Left renal pelvis (tissue), 4 donors: ENCODE results near the gene EFNA2. TPM values are rescaled to one million over a fixed set of nuclear protein-coding genes. Genes with fewer than 3 reads are reported as not detected.

Source experiments
- DNase-seq, 4 donors: peaks; one replicate each; pipeline ENCODE4 v3.0.0-alpha.2; 2013; ENCODE audit warnings: low read depth in 4 of 4, low spot score in 3 of 4
- polyA plus RNA-seq, 4 donors: library from polyadenylated mRNA; unstranded; fragments of 120-200 nt; gene quantifications; one replicate each; pipeline ENCODE4 v1.2.1, GENCODE V29; 2013; ENCODE audit not compliant: insufficient read length in 4 of 4

The EFNA2 gene
- polyA plus RNA-seq, 4 donors = 1.8 to 4.6 (median 3.1) TPM

- DNase-seq = no peak
These were observed 36.8 kb upstream of the EFNA2 start for GRCh38 chr19:1248786-1249297.

GRCh38 chr19:1249298-1249989 lies 36.2 kb upstream of the EFNA2 start:
- DNase-seq = peak; percentile 92 to 94 (median 93)

GRCh38 chr19:1249990-1250436 lies 35.7 kb upstream of the EFNA2 start:
- no peak for DNase-seq

- DNase-seq = no peak
These were observed 35.0 kb upstream of the EFNA2 start for GRCh38 chr19:1250437-1251260.

GRCh38 chr19:1251330-1252220 lies 34.1 kb upstream of the EFNA2 start:
- DNase-seq = no peak

- DNase-seq = no peak
These were observed 33.4 kb upstream of the EFNA2 start for GRCh38 chr19:1252221-1252820.

GRCh38 chr19:1252821-1253513 lies 32.7 kb upstream of the EFNA2 start:
- no peak for DNase-seq

GRCh38 chr19:1253514-1254080 lies 32.1 kb upstream of the EFNA2 start:
- DNase-seq = no peak

- no peak for DNase-seq
These were observed 31.6 kb upstream of the EFNA2 start for GRCh38 chr19:1254081-1254527.

- no peak for DNase-seq
These were observed 31.0 kb upstream of the EFNA2 start for GRCh38 chr19:1254530-1255185.

GRCh38 chr19:1255186-1256161 lies 30.2 kb upstream of the EFNA2 start:
- no peak for DNase-seq

- DNase-seq = no peak
These were observed 28.8 kb upstream of the EFNA2 start for GRCh38 chr19:1256646-1257474.

GRCh38 chr19:1257475-1258162 lies 28.1 kb upstream of the EFNA2 start:
- no peak for DNase-seq

- no peak for DNase-seq
These were observed 27.5 kb upstream of the EFNA2 start for GRCh38 chr19:1258163-1258492.

GRCh38 chr19:1258707-1259205 lies 26.9 kb upstream of the EFNA2 start:
- DNase-seq = no peak

- no peak for DNase-seq
These were observed 26.3 kb upstream of the EFNA2 start for GRCh38 chr19:1259206-1259875.
